ENCODE data around the gene NPLOC4.

Gene NPLOC4

GRCh38 chr17:81563861-81564586 lies 72.9 kb downstream of the NPLOC4 start:
- DNase-seq = no peak

DNA sequence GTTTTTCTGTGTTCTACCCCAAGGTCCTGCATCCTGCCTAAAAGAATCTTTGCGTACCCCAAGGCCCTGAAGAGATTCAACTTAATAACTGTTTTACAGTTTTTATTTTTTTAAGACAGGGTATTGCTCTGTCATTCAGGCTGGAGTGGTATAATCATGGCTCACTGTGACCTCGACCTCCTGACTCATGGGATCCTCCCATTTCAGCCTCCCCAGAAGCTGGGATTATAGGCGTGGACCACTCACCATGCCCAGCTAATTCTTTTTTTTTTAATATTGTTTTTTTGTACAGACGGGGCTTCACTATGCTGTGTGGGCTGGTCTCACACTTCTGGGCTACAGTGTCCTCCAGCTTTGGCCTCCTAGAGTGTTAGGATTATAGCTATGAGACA lies 75.4 kb downstream of the NPLOC4 start:
- DNase-seq = no peak

DNA sequence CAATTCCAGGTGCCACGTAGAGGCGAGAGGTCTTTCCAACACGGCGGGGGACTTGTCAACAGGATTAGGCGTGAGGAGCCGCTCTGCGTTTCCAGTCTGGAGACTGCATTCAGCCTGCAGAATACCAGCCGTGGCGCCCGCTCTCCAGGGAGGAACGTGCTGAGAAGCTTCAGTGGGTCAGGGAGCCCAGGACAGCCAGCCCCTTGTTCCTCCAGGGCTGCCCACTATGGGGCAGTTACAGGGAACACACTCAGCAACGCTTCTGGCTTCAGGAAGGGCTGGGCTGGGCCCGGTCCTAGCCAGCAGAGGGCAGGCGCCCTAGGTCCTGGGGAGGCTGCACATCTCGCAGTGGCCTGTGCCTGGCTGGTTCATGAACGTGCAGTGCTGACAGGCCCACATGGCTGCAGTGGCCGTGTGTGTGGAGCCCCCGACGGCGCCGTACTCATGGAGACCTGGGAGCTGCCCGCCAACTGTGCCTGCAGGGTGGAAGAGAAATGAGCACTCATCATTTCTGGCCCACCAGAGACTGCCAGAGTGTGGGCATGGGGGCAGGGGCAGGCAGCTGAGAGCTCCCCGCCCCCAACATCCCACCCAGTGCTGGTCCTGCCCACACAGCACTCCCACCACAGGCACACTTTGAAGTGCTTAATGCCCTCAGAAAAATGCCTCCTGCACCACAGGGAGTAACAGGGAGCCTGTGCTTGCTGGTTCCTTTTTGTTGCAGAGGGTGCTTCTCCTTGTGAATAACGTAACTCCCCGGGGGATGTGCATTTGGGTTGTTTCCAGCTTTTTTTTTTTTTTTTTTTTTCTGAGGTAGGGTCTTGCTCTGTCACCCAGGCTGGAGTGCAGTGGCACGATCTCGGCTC lies 77.7 kb downstream of the NPLOC4 start:
- DNase-seq = no peak

DNA sequence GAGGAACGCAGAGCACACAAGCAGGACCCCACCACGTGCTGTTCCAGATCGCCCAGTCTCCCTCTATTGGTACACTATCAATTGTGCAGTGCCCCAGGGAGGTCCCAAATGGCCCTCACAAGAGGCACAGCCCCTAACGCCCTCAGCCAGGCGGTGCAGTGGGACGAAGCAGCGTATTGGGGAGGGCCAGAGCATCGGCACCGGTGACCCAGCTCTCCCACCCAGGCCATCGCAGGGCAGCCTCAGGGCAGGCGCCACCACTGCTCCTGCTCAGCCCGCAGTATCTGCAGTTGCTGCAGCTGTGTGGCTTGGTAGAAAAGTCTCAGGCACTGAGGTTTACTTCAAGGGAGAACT lies 78.8 kb downstream of the NPLOC4 start:
- no peak for DNase-seq

- no peak for DNase-seq
Measured at GRCh38 chr17:81557276-81558114, 79.4 kb downstream of the NPLOC4 start.

- no peak for DNase-seq
Measured at GRCh38 chr17:81556863-81557262, 80.0 kb downstream of the NPLOC4 start.

- DNase-seq = no peak
Measured at GRCh38 chr17:81556175-81556691, 80.7 kb downstream of the NPLOC4 start.

DNA sequence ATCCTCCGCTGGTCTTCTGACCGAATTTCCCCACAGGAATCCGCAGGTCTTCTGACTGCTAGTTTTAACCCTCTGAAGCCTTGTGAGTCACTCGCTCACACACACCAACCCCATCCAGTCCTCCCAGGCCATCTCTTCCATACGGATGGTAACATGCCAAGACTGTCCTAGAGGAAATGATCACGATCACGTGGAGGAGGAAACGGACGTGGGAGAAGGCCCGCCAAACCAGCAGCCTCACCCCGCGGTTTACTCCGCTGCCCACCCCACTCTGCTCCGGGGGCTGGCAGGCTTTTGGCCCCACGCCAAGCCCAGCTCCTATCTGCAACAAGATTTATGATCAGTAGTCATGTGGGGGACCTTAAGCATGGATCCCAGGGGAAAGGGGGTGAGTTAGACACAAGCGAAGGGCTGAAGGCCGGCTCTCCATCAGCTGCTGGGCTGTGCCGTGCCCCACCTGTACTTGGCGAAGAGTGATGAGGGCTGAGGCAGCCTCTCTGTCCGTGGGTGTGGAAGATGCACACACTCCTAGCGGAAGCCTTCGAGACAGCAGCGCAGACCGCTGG lies 83.2 kb downstream of the NPLOC4 start:
- no peak for DNase-seq

DNA sequence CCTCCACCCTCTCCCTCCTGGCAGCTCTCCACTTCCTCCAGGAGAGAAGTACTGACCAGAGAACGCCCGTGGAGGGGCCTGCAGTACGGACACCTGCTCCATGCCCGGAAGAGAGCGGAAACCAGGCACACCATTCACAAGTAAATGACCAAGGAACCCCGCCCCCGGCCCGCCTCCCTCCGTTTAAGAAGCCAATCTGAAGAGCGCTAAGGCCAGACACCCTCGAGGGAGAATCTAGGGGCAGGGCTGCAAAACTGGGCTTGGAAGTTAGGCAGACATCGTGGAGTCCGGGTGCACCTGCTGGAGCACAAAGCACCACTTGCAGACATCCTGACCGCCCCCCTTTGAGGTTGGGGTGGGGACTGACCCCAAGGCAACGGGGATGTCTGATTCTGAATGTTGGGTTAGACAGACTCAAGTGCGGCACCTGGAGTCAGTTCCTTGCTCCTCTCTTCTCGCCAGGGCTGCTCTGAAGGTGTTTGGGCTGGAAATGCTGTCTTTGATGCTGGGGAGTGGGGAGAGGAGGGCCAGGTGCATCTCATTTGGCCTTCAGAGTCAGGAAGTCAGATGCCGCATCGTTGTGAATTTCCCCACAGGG lies 83.8 kb downstream of the NPLOC4 start:
- no peak for DNase-seq

DNA sequence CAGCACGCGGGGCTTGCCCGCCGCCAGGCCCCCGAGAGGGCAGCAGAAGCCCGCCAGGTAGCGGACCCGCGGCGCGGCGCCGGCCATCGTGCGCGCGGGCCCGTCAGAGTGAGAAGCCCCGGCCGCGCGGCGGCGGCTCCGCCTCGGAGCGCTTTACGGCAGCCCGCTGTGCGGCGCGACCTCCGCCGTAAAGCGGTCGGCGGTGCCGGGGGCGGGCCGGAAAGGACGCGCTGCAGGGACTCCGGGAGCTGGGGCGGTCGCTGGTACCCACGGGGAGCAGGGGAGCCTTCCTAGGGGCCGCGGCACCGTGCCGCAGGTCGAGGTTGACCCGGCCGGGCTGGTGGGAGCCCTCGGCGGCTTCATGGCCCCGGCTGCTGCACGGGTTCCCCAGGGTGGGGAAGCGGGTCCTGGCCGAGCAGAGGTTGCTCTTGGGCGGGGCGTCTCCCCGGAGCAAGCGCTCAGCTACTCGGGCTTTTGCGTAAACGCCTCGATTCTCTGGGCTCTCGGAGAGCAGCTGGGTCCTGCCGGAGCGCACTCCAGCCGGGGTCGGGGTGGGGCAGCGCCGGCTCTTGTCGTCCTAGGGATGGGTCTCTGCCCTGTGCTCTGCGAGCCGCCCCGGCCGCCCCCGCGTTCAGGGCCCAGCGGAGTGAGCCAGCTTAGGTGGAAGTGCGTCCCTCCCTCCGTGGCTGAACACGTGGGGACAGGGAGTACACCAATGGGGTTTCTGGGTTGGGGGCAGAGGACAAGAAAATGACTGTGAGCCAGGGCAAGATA lies 84.5 kb downstream of the NPLOC4 start, which contains the start of gene FAAP100:
FAAP100 (minus strand) TSS at position 110 of the 774 bp plus-strand sequence; CDS start at position 87, 23 bp downstream.
- no peak for DNase-seq

- no peak for DNase-seq
Measured at GRCh38 chr17:81551458-81552243, 85.3 kb downstream of the NPLOC4 start.

- DNase-seq = no peak
Measured at GRCh38 chr17:81550830-81551457, 86.0 kb downstream of the NPLOC4 start.

GRCh38 chr17:81550285-81550684 lies 86.6 kb downstream of the NPLOC4 start:
- no peak for DNase-seq

- DNase-seq = no peak
Measured at GRCh38 chr17:81549826-81550225, 87.1 kb downstream of the NPLOC4 start.

DNA sequence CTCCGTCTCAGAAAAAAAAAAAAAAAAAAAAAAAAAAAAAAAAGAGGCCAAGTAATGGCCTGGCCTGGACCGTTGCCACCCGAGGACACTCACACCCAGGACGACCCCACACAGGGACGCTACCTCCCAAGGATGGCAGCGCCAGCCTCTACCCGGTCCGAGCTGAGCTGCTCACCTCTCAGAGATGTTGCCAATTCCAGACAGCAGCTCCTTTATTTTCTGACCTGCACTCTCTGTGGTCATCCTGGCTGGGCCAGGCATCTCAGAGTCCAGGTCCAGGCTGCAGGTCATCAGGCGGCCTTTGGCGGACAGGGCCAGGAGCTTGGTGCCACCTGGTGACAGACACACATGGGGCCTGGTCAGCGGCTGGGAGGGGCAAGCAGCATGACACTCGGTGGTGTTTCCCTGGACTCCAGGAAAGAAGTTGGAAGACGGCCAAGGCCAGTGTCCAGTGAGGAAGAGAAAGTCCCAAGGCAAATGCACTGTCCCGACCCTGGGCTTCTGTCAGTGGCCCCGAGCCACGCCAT lies 87.8 kb downstream of the NPLOC4 start:
- no peak for DNase-seq

GRCh38 chr17:81547614-81547982 lies 89.3 kb downstream of the NPLOC4 start:
- no peak for DNase-seq

DNA sequence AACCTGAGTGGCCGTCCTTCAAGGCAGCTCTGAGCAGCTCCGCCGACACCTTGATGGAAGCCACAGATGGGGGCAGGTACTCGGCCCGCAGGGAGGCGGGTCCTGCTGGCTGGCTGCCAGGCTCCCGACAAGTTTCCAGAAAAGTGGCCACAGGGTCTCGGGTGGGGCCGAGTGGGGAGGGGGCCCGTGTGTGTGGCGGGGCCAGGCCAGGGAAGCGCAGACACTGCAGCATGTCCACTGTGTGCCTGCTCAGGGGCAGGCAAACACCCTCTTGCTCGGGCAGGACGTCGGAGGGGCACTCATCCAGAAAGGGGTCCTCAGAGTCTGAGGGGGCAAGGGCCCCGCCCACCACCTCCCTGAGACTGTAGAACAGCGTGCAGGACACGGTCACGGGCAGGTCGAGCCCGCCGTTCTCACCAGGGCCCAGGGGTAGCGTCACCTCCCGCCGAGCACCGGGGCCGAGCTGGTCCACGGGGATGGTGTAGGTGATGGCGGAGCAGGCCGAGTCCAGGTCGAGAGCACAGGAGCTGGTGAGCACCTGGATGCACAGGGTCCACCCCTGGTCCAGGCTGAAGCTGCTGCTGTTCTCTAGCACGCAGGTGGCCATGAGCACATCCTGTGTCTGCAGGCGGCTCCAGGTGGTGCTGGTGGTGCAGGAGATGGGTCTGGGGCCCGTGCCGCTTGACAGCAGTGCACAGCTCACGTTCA lies 89.9 kb downstream of the NPLOC4 start:
- no peak for DNase-seq

- no peak for DNase-seq
Measured at GRCh38 chr17:81545160-81545949, 91.6 kb downstream of the NPLOC4 start.

Data from NCI-H1694 (cell line).